DMS114 treated with DMSO at 0.1 percent for 48 hours (cell line): ENCODE results near the gene RAD21L1.

ENCODE experiments used
- DNase-seq: peaks from one replicate; lab custom pipeline; 2025; ENCODE audit not compliant: unreplicated experiment; lab: John Stamatoyannopoulos, UW

The RAD21L1 gene

GRCh38 chr20:1293641-1294379, 68.0 kb downstream of the RAD21L1 start:
- DNase-seq, result no peak

- DNase-seq, result no peak
These were observed 68.7 kb downstream of the RAD21L1 start for GRCh38 chr20:1294497-1294896.

GRCh38 chr20:1295276-1295930, 69.6 kb downstream of the RAD21L1 start:
- DNase-seq, result no peak

DNA sequence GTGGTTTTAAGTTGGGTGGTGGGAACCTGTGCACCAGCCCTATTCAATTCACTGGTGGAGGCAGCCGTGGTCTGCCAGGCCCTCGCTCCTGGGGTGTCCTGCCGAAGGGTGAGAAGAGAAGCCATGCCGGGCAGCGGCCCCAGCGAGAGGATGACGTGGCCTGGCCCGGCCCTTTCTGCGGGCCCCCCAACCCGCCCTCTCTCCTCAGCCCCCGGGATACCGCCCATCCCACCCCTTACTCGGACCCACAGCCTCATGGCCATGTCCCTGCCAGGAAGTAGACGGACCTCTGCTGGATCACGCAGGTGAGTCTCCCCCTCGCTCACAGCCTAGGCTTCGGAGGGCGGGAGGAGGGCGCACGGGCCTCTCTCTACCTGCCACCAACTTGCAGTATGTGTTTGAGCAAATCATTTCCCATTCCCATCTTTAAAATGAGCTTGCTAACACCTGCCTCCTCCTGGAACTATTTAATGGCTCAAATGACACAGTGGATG, 70.3 kb downstream of the RAD21L1 start:
- no peak for DNase-seq

DNA sequence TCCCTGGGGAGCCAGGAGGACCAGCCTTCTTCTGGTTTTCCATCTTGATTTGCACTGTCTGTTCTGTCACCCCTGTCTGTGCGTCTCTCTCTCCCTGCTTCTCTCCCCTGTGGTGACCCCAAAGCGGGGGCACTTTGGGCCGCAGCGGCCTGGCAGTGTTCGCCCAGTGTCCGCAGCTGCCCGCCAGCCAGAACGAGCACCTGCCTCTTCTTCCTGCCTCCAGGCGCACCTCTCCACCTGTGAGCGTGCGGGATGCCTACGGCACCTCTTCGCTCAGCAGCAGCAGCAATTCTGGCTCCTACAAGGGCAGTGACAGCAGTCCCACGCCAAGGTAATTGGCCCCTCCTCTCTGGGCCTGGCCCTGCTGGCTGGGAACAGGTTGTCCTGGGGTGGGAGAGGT, 71.1 kb downstream of the RAD21L1 start:
- no peak for DNase-seq

DNA sequence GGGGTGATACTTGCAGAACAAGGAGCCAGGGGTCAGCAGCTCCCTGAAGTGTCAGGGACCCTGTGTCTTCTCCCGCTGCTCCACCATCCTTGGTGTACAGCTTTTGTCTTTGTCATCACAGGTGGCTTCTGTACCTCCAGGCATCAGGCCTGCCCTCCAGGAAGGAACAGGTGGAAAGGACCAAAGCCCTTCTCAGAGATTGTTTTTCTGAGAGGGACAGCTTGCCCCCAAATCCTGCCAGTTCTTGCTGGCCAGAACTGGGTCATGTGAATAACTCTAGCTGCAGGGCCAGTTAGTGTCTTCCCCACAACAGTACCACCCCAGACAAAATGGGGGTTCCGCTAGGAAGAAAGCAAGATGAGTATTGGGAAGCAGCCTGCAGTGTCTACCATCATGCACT, 71.6 kb downstream of the RAD21L1 start:
- DNase-seq, result no peak

- DNase-seq, result no peak
These were observed 72.3 kb downstream of the RAD21L1 start for GRCh38 chr20:1298166-1298565.

GRCh38 chr20:1298888-1299511, 73.2 kb downstream of the RAD21L1 start:
- no peak for DNase-seq

DNA sequence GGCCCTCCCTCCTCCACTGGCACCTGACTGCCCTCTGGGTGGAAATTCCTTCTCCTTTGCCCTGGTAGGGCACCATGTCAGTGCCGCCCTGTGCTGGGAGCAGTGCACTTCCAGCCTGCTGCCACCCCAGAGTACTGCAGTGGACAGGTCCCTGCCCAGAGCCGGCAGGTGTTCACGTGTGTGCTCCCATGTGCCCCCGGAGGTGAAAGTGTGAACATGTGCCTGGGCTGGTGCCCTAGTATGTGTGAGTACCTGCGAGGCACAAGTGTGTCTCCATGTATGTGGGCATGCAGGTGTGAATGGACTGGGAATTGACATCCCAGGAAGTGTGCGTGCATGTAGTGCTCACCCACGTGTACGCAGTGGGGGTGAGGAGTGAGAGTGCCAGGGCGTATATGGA, 73.7 kb downstream of the RAD21L1 start:
- DNase-seq, result no peak

- DNase-seq, result no peak
These were observed 74.4 kb downstream of the RAD21L1 start for GRCh38 chr20:1300083-1300840.

- no peak for DNase-seq
These were observed 75.2 kb downstream of the RAD21L1 start for GRCh38 chr20:1301031-1301529.

DNA sequence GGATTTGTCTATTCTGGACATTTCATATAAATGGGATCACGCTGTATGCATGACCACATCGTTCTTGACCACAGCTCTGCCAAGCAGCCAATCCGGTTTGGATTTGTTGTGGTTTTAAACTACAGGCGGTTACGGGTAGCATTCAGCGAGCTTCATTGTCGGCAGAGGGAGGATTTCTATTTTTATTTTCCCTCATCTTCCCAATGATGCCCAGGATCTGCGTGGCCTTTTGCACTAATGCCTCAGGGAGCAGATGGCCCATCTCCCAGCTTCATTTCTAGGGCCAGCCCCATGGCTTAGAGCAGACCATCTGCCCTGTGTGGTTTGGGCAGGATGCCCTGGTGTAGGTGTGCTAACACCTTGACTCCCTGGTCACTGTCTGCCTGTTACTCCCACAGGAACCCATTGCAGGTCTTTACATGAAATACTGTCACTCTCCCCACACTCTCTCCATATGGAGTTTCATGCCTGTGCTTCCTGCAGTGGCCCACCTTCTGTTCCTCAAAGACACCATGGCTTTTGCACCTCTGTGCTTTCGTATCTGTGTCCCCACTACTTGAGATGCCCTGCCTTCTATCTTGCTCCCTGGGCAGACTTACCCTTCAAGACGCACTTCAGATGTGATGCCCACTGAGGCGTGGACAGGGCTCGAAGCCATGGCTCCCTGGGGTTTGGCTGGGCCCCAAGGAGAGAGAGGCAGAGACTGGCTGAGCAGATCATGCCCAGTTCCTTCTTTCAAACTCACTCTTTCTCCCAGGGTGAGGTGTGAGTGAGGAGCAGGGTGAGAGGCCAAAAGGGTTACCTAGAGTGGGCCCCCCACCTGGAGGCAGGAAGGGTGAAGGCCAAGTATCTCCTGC, 77.1 kb downstream of the RAD21L1 start:
- no peak for DNase-seq

- no peak for DNase-seq
These were observed 79.1 kb downstream of the RAD21L1 start for GRCh38 chr20:1304710-1305515.
